Keratinocyte (primary cell): ENCODE results near the gene DAPK2. TPM values are rescaled to one million over a fixed set of nuclear protein-coding genes. Genes with fewer than 3 reads are reported as not detected.

Experiments
- DNase-seq: peaks from one replicate; pipeline ENCODE4 v3.0.0-alpha.2; 2011; ENCODE audit warnings: low read depth, missing footprints, low spot score
- FAIRE-seq: peaks from 2 replicates; lab custom pipeline; 2011; peaks lifted over from hg19 to GRCh38; lab: Jason Lieb, UNC
- H2AFZ ChIP-seq: 2 replicates; pipeline ENCODE4 v1.6.0; 2012; ENCODE audit warnings: low read length, control low read depth, inconsistent platforms; ENCODE audit not compliant: control insufficient read depth
- H3K27ac ChIP-seq: 2 replicates; pipeline ENCODE4 v1.5.1; 2011; ENCODE audit warnings: low read length; ENCODE audit not compliant: control insufficient read depth, insufficient read depth
- H3K27me3 ChIP-seq: 3 replicates; pipeline ENCODE4 v1.6.0; 2011; ENCODE audit warnings: low read length; ENCODE audit not compliant: control insufficient read depth, insufficient read depth; ENCODE audit errors: extremely low read depth
- H3K36me3 ChIP-seq, 2 experiments: 2 replicates in 1 of 2; 3 replicates in 1 of 2; pipeline ENCODE4 v1.5.1; 2011; ENCODE audit warnings: low read length in 2 of 2, mild to moderate bottlenecking in 1 of 2; ENCODE audit not compliant: control insufficient read depth in 2 of 2, insufficient read depth in 2 of 2; ENCODE audit errors: extremely low read depth in 1 of 2
- H3K4me1 ChIP-seq: 3 replicates; pipeline ENCODE4 v1.5.1; 2011; ENCODE audit warnings: low read length; ENCODE audit not compliant: control insufficient read depth, insufficient read depth; ENCODE audit errors: extremely low read depth
- H3K4me2 ChIP-seq: 3 replicates; pipeline ENCODE4 v1.6.0; 2011; ENCODE audit warnings: low read depth, low read length; ENCODE audit not compliant: control insufficient read depth, insufficient read depth; ENCODE audit errors: extremely low read depth
- H3K4me3 ChIP-seq, 3 experiments: fragments of 200-600 bp in 1 of 3; sonication (generic) in 1 of 3; 2 replicates in 2 of 3; 3 replicates in 1 of 3; pipeline ENCODE4 v1.5.1; 2011 to 2016; ENCODE audit warnings: low read length in 3 of 3, mild to moderate bottlenecking in 3 of 3, control low read depth in 2 of 3, inconsistent platforms in 1 of 3, low read depth in 1 of 3, mixed read lengths in 1 of 3, mixed run types in 1 of 3, moderate library complexity in 1 of 3; ENCODE audit not compliant: control insufficient read depth in 2 of 3, insufficient read depth in 2 of 3; ENCODE audit errors: extremely low read depth in 1 of 3
- H3K79me2 ChIP-seq: 2 replicates; pipeline ENCODE4 v1.6.0; 2012; ENCODE audit warnings: low read length; ENCODE audit not compliant: control insufficient read depth, insufficient read depth
- H3K9ac ChIP-seq: 3 replicates; pipeline ENCODE4 v1.6.0; 2011; ENCODE audit warnings: low read length; ENCODE audit not compliant: control insufficient read depth, insufficient read depth; ENCODE audit errors: extremely low read depth
- H3K9me1 ChIP-seq: 3 replicates; pipeline ENCODE4 v1.6.0; 2011; ENCODE audit warnings: low read length; ENCODE audit not compliant: control insufficient read depth, insufficient read depth; ENCODE audit errors: extremely low read depth
- H3K9me3 ChIP-seq: 2 replicates; pipeline ENCODE4 v1.5.1; 2012; ENCODE audit warnings: low read depth, low read length; ENCODE audit not compliant: control insufficient read depth
- H4K20me1 ChIP-seq: 3 replicates; pipeline ENCODE4 v1.6.0; 2011; ENCODE audit warnings: low read length; ENCODE audit not compliant: control insufficient read depth, insufficient read depth; ENCODE audit errors: extremely low read depth
- CTCF ChIP-seq, 3 experiments: IDR thresholded peaks in 1 of 3; conservative IDR thresholded peaks in 1 of 3; optimal IDR thresholded peaks in 1 of 3; 2 replicates in 2 of 3; 3 replicates in 1 of 3; pipeline versions ENCODE3 to v1.5.1; 2011; ENCODE audit warnings: low read length in 3 of 3, mild to moderate bottlenecking in 3 of 3, moderate library complexity in 2 of 3, control low read depth in 1 of 3, inconsistent platforms in 1 of 3; ENCODE audit not compliant: insufficient read depth in 2 of 3; ENCODE audit errors: extremely low read depth in 1 of 3
- EZH2 ChIP-seq: IDR thresholded peaks from one replicate; pipeline ENCODE4 v1.6.1; 2012; ENCODE audit warnings: inconsistent platforms, mild to moderate bottlenecking, low read length, moderate library complexity
- dilution Hi-C: fragments of 300-500 bp; cut with MboI; formaldehyde crosslinking; loops from one replicate; pipeline ENCODE4 v1.7.0; 2020; ENCODE audit warnings: low sequenced_read_pairs; ENCODE audit not compliant: extremely low pct_ligation_motif_present
- polyA plus RNA-seq, 5 experiments: library from polyadenylated mRNA; depleted of rRNA in 3 of 5; stranded (reverse) in 3 of 5; stranded (forward) in 1 of 5; unstranded in 1 of 5; fragments of >200 nt; gene quantifications; 1 replicate in 1 of 5; 2 replicates in 3 of 5; 3 replicates in 1 of 5; pipeline versions ENCODE4 v1.2.1 to v1.2.3, GENCODE V29; 2011 to 2012; ENCODE audit warnings: missing spikeins in 2 of 5, low read depth in 1 of 5, low replicate concordance in 1 of 5

Gene DAPK2
- polyA plus RNA-seq, 1 donor (not counting 4 experiments of a cell fraction or from before 2014, with no cell fraction given), result 1.4 TPM

- TF ChIP-seq EZH2 (no peak), CTCF (optimal IDR thresholded peaks at IDR 0.05 in 1 of 3, IDR thresholded peaks at IDR 0.05 in 1 of 3, conservative IDR thresholded peaks at IDR 0.05 in 1 of 3; ENCODE audit: extremely low read depth in 1 of 3, insufficient read depth in 2 of 3, low read length in 3 of 3) (no peak)
- FAIRE-seq, result no peak
- H3K4me3 ChIP-seq, result no peak overlapping the region
- H3K27ac ChIP-seq, result no peak overlapping the region
- dilution Hi-C loops, result no loop called here
- no peaks in the 10 kb centered on the region for H3K27me3 ChIP-seq
- no peaks in the 10 kb centered on the region for H4K20me1 ChIP-seq
- no peak overlapping the region for H3K9ac ChIP-seq
- no peak overlapping the region for H2AFZ ChIP-seq
- DNase-seq, result no peak
- H3K9me1 ChIP-seq, result no peaks in the 10 kb centered on the region
- no peaks in the 10 kb centered on the region for H3K36me3 ChIP-seq
- H3K4me2 ChIP-seq, result no peak overlapping the region
- peaks cover 6% of the 10 kb centered on the region for H3K4me1 ChIP-seq
- H3K9me3 ChIP-seq, result no peaks in the 10 kb centered on the region
- H3K79me2 ChIP-seq, result no peaks in the 10 kb centered on the region
These were observed 74.4 kb downstream of the DAPK2 start for GRCh38 chr15:63971904-63972303.

GRCh38 chr15:63971427-63971805, 74.9 kb downstream of the DAPK2 start:
- no peak overlapping the region for H3K27ac ChIP-seq
- H3K27me3 ChIP-seq, result no peaks in the 10 kb centered on the region
- dilution Hi-C loops, result no loop called here
- H3K4me2 ChIP-seq, result no peak overlapping the region
- H3K9ac ChIP-seq, result no peak overlapping the region
- H3K36me3 ChIP-seq, result no peaks in the 10 kb centered on the region
- H3K4me3 ChIP-seq, result no peak overlapping the region
- no peaks in the 10 kb centered on the region for H4K20me1 ChIP-seq
- no peaks in the 10 kb centered on the region for H3K9me3 ChIP-seq
- FAIRE-seq (no peak), DNase-seq (no peak)
- TF ChIP-seq EZH2, result no peak
- TF ChIP-seq CTCF (optimal IDR thresholded peaks at IDR 0.05 in 1 of 3, IDR thresholded peaks at IDR 0.05 in 1 of 3, conservative IDR thresholded peaks at IDR 0.05 in 1 of 3; ENCODE audit: extremely low read depth in 1 of 3, insufficient read depth in 2 of 3, low read length in 3 of 3), result no peak
- no peaks in the 10 kb centered on the region for H3K79me2 ChIP-seq
- H3K4me1 ChIP-seq, result peaks cover 6% of the 10 kb centered on the region
- H2AFZ ChIP-seq, result no peak overlapping the region
- no peaks in the 10 kb centered on the region for H3K9me1 ChIP-seq
